ENCODE results near the gene DOP1A. TPM values are rescaled to one million over a fixed set of nuclear protein-coding genes. Genes with fewer than 3 reads are reported as not detected.

Gene DOP1A
- total RNA-seq, 1 donor from 2014 or later, result 20.0 TPM

GRCh38 chr6:83065511-83066192 is 1.8 kb upstream of the DOP1A start, which contains the start of gene UBE3D:
Gene UBE3D (minus strand): TSS chr6:83065841. CDS start chr6:83065718, 123 bp downstream.
- H3K4me1 Mint-ChIP-seq (ENCODE audit: unreplicated experiment), result peaks cover 15% of the 10 kb centered on the region

GRCh38 chr6:83068616-83069015 is 1.1 kb downstream of the DOP1A start:
- Mint-ChIP-seq H3K4me1 (ENCODE audit: unreplicated experiment) (peaks cover 21% of the 10 kb centered on the region), H3K27ac (ENCODE audit: unreplicated experiment) (peak overlapping the region; percentile 75), H3K27me3 (ENCODE audit: unreplicated experiment) (peaks cover 5% of the 10 kb centered on the region), H3K4me3 (ENCODE audit: unreplicated experiment) (peak overlapping the region; percentile 94), H3K9me3 (ENCODE audit: unreplicated experiment) (no peaks in the 10 kb centered on the region), H3K36me3 (ENCODE audit: low read depth, unreplicated experiment) (no peaks in the 10 kb centered on the region)
- no peak for DNase-seq (ENCODE audit: low spot score)
- TF ChIP-seq CTCF (IDR thresholded peaks at IDR 0.05; ENCODE audit: unreplicated experiment), result no peak

More at GRCh38 chr6:83065511-83066192, 1.8 kb upstream of the DOP1A start, which contains the start of gene UBE3D:
- Mint-ChIP-seq H3K9me3 (ENCODE audit: unreplicated experiment) (no peaks in the 10 kb centered on the region), H3K27me3 (ENCODE audit: unreplicated experiment) (peaks cover 5% of the 10 kb centered on the region), H3K4me3 (ENCODE audit: unreplicated experiment) (peak within 1 kb of the TSS; percentile 94), H3K36me3 (ENCODE audit: low read depth, unreplicated experiment) (no peaks in the 10 kb centered on the region), H3K27ac (ENCODE audit: unreplicated experiment) (no peak within 1 kb of the TSS)
- TF ChIP-seq CTCF (IDR thresholded peaks at IDR 0.05; ENCODE audit: unreplicated experiment), result peak; percentile 98
- DNase-seq (ENCODE audit: low spot score), result peak; percentile 98

GRCh38 chr6:83069633-83070032 is 2.2 kb downstream of the DOP1A start:
- no peak for TF ChIP-seq CTCF (IDR thresholded peaks at IDR 0.05; ENCODE audit: unreplicated experiment)
- H3K4me3 Mint-ChIP-seq (ENCODE audit: unreplicated experiment), result no peak overlapping the region
- no peak for DNase-seq (ENCODE audit: low spot score)
- H3K4me1 Mint-ChIP-seq (ENCODE audit: unreplicated experiment), result peaks cover 19% of the 10 kb centered on the region
- no peaks in the 10 kb centered on the region for H3K9me3 Mint-ChIP-seq (ENCODE audit: unreplicated experiment)
- H3K36me3 Mint-ChIP-seq (ENCODE audit: low read depth, unreplicated experiment), result no peaks in the 10 kb centered on the region
- no peak overlapping the region for H3K27ac Mint-ChIP-seq (ENCODE audit: unreplicated experiment)
- peaks cover 5% of the 10 kb centered on the region for H3K27me3 Mint-ChIP-seq (ENCODE audit: unreplicated experiment)

GRCh38 chr6:83071023-83071422 is 3.6 kb downstream of the DOP1A start:
- H3K9me3 Mint-ChIP-seq (ENCODE audit: unreplicated experiment), result no peaks in the 10 kb centered on the region
- TF ChIP-seq CTCF (IDR thresholded peaks at IDR 0.05; ENCODE audit: unreplicated experiment), result no peak
- H3K4me3 Mint-ChIP-seq (ENCODE audit: unreplicated experiment), result no peak overlapping the region
- H3K36me3 Mint-ChIP-seq (ENCODE audit: low read depth, unreplicated experiment), result no peaks in the 10 kb centered on the region
- H3K4me1 Mint-ChIP-seq (ENCODE audit: unreplicated experiment), result peaks cover 15% of the 10 kb centered on the region
- H3K27me3 Mint-ChIP-seq (ENCODE audit: unreplicated experiment), result peaks cover 5% of the 10 kb centered on the region
- DNase-seq (ENCODE audit: low spot score), result no peak
- H3K27ac Mint-ChIP-seq (ENCODE audit: unreplicated experiment), result peak overlapping the region; percentile 39

- H3K36me3 Mint-ChIP-seq (ENCODE audit: low read depth, unreplicated experiment), result no peaks in the 10 kb centered on the region
- no peak for TF ChIP-seq CTCF (IDR thresholded peaks at IDR 0.05; ENCODE audit: unreplicated experiment)
- no peak overlapping the region for H3K4me3 Mint-ChIP-seq (ENCODE audit: unreplicated experiment)
- DNase-seq (ENCODE audit: low spot score), result no peak
- no peaks in the 10 kb centered on the region for H3K9me3 Mint-ChIP-seq (ENCODE audit: unreplicated experiment)
- H3K4me1 Mint-ChIP-seq (ENCODE audit: unreplicated experiment), result peaks cover 15% of the 10 kb centered on the region
- no peak overlapping the region for H3K27ac Mint-ChIP-seq (ENCODE audit: unreplicated experiment)
- peaks cover 5% of the 10 kb centered on the region for H3K27me3 Mint-ChIP-seq (ENCODE audit: unreplicated experiment)
Measured at GRCh38 chr6:83071707-83072106, 4.2 kb downstream of the DOP1A start.
